GM18520 (cell line): ENCODE measurements around the gene IQCM.

Experiments
- ATAC-seq: cut with Tn5 transposase; IDR thresholded peaks from one replicate; pipeline ENCODE4 v1.9.1; 2021; ENCODE audit not compliant: unreplicated experiment

Gene IQCM

GRCh38 chr4:149815743-149816142 is at the start of gene IQCM:
Gene IQCM (minus strand): TSS chr4:149815843. CDS start chr4:149742691, 73,152 bp downstream.
- ATAC-seq: no peak

- ATAC-seq: no peak
These were observed 41.8 kb upstream of the IQCM start for GRCh38 chr4:149857446-149857845.

GRCh38 chr4:149845743-149846142 is 30.1 kb upstream of the IQCM start:
- ATAC-seq: no peak

GRCh38 chr4:149841686-149842085 is 26.0 kb upstream of the IQCM start:
- ATAC-seq: no peak

- ATAC-seq: no peak
These were observed 22.4 kb upstream of the IQCM start for GRCh38 chr4:149838036-149838435.

GRCh38 chr4:149836546-149836945 is 20.9 kb upstream of the IQCM start:
- ATAC-seq: no peak

GRCh38 chr4:149835280-149835679 is 19.6 kb upstream of the IQCM start:
- no peak for ATAC-seq

GRCh38 chr4:149831656-149832208 is 16.1 kb upstream of the IQCM start:
- ATAC-seq: no peak

GRCh38 chr4:149830823-149831222 is 15.2 kb upstream of the IQCM start:
- ATAC-seq: no peak

- ATAC-seq: no peak
These were observed 9.7 kb upstream of the IQCM start for GRCh38 chr4:149825336-149825735.

- ATAC-seq: no peak
These were observed 8.2 kb upstream of the IQCM start for GRCh38 chr4:149823769-149824221.

- ATAC-seq: no peak
These were observed 14.2 kb downstream of the IQCM start for GRCh38 chr4:149801416-149801815.

GRCh38 chr4:149799546-149799945 is 16.1 kb downstream of the IQCM start:
- no peak for ATAC-seq

- ATAC-seq: no peak
These were observed 19.3 kb downstream of the IQCM start for GRCh38 chr4:149796381-149796780.

- ATAC-seq: no peak
These were observed 20.4 kb downstream of the IQCM start for GRCh38 chr4:149795256-149795655.

GRCh38 chr4:149794352-149794751 is 21.3 kb downstream of the IQCM start:
- no peak for ATAC-seq

GRCh38 chr4:149793459-149793858 is 22.2 kb downstream of the IQCM start:
- ATAC-seq: no peak

GRCh38 chr4:149791851-149792250 is 23.8 kb downstream of the IQCM start:
- no peak for ATAC-seq

- ATAC-seq: no peak
These were observed 25.3 kb downstream of the IQCM start for GRCh38 chr4:149790172-149790907.

- no peak for ATAC-seq
These were observed 27.3 kb downstream of the IQCM start for GRCh38 chr4:149788300-149788699.

- no peak for ATAC-seq
These were observed 29.8 kb downstream of the IQCM start for GRCh38 chr4:149785696-149786431.

GRCh38 chr4:149784018-149784417 is 31.6 kb downstream of the IQCM start:
- ATAC-seq: no peak
